Esophagus squamous epithelium (tissue), 4 donors: ENCODE results near the gene VWA8.

Experiments used
- POLR2A ChIP-seq, 4 donors: fragments of 450-650 bp; IDR thresholded peaks; one replicate each; pipeline ENCODE4 v1.6.1; 2017; ENCODE audit warnings: antibody characterized with exemption in 4 of 4, mild to moderate bottlenecking in 4 of 4, moderate library complexity in 3 of 4
- TF ChIP-seq, protein P1 (sequence below), 6 experiments: fragments of 450-650 bp in 4 of 6; fragments of 200-600 bp in 2 of 6; sonication (generic) in 2 of 6; IDR thresholded peaks; one replicate each; pipeline ENCODE4 v1.5.1; 2016 to 2019; ENCODE audit warnings: antibody characterized with exemption in 6 of 6, mild to moderate bottlenecking in 4 of 6, moderate library complexity in 4 of 6

DNA sequence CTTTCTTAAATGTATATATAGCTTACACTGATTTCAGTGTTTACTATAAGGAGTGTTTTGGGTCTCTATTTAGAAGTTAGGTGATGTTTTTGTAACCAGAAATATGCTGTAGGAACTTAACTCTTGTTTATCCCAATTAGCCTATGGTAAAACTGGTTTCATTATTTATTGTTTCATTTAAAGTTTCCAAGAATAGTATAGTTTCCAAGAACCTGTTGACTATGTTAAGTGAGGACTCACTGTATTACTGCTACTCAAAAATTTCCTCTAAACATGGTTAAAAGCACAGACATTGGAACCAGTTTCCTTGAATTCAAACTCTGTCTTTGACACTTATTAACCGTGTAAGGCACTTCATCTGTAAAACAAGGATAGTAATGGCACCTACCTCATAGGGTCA lies 316.2 kb downstream of the VWA8 start:
- TF ChIP-seq, protein P1, sequence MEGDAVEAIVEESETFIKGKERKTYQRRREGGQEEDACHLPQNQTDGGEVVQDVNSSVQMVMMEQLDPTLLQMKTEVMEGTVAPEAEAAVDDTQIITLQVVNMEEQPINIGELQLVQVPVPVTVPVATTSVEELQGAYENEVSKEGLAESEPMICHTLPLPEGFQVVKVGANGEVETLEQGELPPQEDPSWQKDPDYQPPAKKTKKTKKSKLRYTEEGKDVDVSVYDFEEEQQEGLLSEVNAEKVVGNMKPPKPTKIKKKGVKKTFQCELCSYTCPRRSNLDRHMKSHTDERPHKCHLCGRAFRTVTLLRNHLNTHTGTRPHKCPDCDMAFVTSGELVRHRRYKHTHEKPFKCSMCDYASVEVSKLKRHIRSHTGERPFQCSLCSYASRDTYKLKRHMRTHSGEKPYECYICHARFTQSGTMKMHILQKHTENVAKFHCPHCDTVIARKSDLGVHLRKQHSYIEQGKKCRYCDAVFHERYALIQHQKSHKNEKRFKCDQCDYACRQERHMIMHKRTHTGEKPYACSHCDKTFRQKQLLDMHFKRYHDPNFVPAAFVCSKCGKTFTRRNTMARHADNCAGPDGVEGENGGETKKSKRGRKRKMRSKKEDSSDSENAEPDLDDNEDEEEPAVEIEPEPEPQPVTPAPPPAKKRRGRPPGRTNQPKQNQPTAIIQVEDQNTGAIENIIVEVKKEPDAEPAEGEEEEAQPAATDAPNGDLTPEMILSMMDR (IDR thresholded peaks at IDR 0.05) = no peak
- no peak for TF ChIP-seq POLR2A (IDR thresholded peaks at IDR 0.05)
